ENCODE measurements around the gene NCEH1.

DNA sequence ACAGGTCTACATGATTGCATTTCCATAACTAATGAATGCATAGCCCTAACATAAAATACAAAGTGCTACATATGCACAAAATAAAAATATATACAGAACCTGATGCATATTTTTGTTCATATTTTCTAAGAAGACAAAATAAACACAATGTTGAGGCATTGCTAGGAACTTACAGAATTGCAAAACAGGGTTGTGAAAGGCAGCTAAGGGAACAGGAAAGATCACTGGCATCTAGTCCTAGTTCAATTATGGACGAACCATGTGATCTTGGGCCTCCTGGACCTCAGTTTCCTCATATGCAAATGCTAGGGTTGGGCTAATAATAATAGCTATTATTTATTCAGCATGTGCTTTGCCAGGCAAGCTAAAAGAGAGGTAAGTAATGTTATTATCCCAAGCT lies 15.5 kb upstream of the NCEH1 start:
- TF ChIP-seq, protein P1, sequence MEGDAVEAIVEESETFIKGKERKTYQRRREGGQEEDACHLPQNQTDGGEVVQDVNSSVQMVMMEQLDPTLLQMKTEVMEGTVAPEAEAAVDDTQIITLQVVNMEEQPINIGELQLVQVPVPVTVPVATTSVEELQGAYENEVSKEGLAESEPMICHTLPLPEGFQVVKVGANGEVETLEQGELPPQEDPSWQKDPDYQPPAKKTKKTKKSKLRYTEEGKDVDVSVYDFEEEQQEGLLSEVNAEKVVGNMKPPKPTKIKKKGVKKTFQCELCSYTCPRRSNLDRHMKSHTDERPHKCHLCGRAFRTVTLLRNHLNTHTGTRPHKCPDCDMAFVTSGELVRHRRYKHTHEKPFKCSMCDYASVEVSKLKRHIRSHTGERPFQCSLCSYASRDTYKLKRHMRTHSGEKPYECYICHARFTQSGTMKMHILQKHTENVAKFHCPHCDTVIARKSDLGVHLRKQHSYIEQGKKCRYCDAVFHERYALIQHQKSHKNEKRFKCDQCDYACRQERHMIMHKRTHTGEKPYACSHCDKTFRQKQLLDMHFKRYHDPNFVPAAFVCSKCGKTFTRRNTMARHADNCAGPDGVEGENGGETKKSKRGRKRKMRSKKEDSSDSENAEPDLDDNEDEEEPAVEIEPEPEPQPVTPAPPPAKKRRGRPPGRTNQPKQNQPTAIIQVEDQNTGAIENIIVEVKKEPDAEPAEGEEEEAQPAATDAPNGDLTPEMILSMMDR (IDR thresholded peaks at IDR 0.05) = no peak
- TF ChIP-seq POLR2A (IDR thresholded peaks at IDR 0.05) = no peak
